HCT116 (cell line): ENCODE data around the gene LARP1. TPM values are rescaled to one million over a fixed set of nuclear protein-coding genes. Genes with fewer than 3 reads are reported as not detected.
A peak's percentile ranks its signal among the peaks of the same experiment; 100 is the strongest.

Experiments used
- ATAC-seq: fragments of 200-7000 bp; cut with Tn5 transposase; 2 replicates; pipeline ENCODE4 v1.9.1; 2020; ENCODE audit warnings: mild to moderate bottlenecking, moderate library complexity
- BruUV-seq: library from RNA; stranded (reverse); fragments of 400-500 nt; replicated peaks from 2 replicates; lab custom pipeline; 2021; lab: Mats Ljungman, UMichigan
- CTCF ChIA-PET: fragments of 300-600 bp; sonication (Branson Sonifier 250); formaldehyde crosslinking; loops from one replicate; lab custom pipeline; 2021; ENCODE audit warnings: antibody characterized with exemption; lab: Charles Lee
- POLR2A ChIA-PET: fragments of 300-600, 350-600 bp; sonication (Branson Sonifier 250); formaldehyde crosslinking; loops from one replicate; lab custom pipeline; 2021; ENCODE audit warnings: antibody characterized with exemption; lab: Charles Lee
- RAD21 ChIA-PET, 2 experiments: fragments of 300-600 bp; sonication (Branson Sonifier 250); formaldehyde crosslinking; loops; one replicate each; lab custom pipeline; 2023; ENCODE audit warnings: low total read pairs in 2 of 2; ENCODE audit not compliant: uncharacterized antibody in 2 of 2, unreplicated experiment in 2 of 2, low non-redundant PET in 1 of 2; lab: Charles Lee
- DNase-seq: peaks from one replicate; pipeline ENCODE4 v3.0.0-alpha.2; 2010; ENCODE audit warnings: low read depth, low spot score
- H2AFZ ChIP-seq: fragments of 200-600 bp; shearing (Covaris generic), sonication (generic); 2 replicates; pipeline ENCODE4 v1.6.1; 2017; ENCODE audit warnings: low read depth, mixed run types, mixed read lengths, antibody characterized with exemption, low read length; ENCODE audit not compliant: poor library complexity, severe bottlenecking
- H3K27ac ChIP-seq: 2 replicates; pipeline ENCODE4 v1.5.1; 2012; ENCODE audit warnings: low read depth, low read length
- H3K27me3 ChIP-seq: fragments of 200-600 bp; sonication (generic); 2 replicates; pipeline ENCODE4 v1.6.1; 2016; ENCODE audit warnings: mixed run types, low read length, mixed read lengths; ENCODE audit not compliant: insufficient read depth
- H3K36me3 ChIP-seq, 2 experiments: fragments of 200-500 bp in 1 of 2; fragments of 200-600 bp in 1 of 2; sonication (Bioruptor generic) in 1 of 2; sonication (generic) in 1 of 2; 2 replicates each; pipeline versions ENCODE4 v1.5.1 to v1.6.1; 2014 to 2016; ENCODE audit warnings: low read length in 2 of 2, inconsistent platforms in 1 of 2, mixed read lengths in 1 of 2, mixed run types in 1 of 2; ENCODE audit not compliant: insufficient read depth in 2 of 2, control insufficient read depth in 1 of 2
- H3K4me1 ChIP-seq, 2 experiments: fragments of 200-600 bp in 1 of 2; sonication (generic) in 1 of 2; 2 replicates each; pipeline versions ENCODE4 v1.5.1 to v1.6.1; 2012 to 2017; ENCODE audit warnings: low read length in 2 of 2, inconsistent platforms in 1 of 2, mild to moderate bottlenecking in 1 of 2, mixed read lengths in 1 of 2, mixed run types in 1 of 2, moderate library complexity in 1 of 2; ENCODE audit not compliant: insufficient read depth in 2 of 2, control insufficient read depth in 1 of 2
- H3K4me2 ChIP-seq: fragments of 200-600 bp; sonication (generic); 2 replicates; pipeline ENCODE4 v1.6.1; 2017; ENCODE audit warnings: mixed run types, low read length, mixed read lengths
- H3K4me3 ChIP-seq, 2 experiments: fragments of 200-600 bp in 1 of 2; sonication (generic) in 1 of 2; replicated peaks in 1 of 2; 2 replicates each; pipeline ENCODE4 v1.5.1; 2011 to 2016; ENCODE audit warnings: low read length in 2 of 2, control low read depth in 1 of 2, low read depth in 1 of 2, mild to moderate bottlenecking in 1 of 2, mixed read lengths in 1 of 2, mixed run types in 1 of 2
- H3K79me2 ChIP-seq: fragments of 200-600 bp; sonication (generic); 2 replicates; pipeline ENCODE4 v1.6.1; 2017; ENCODE audit warnings: mild to moderate bottlenecking, mixed run types, low read length, moderate library complexity, mixed read lengths; ENCODE audit not compliant: insufficient read depth
- H3K9ac ChIP-seq: fragments of 200-600 bp; sonication (generic); 2 replicates; pipeline ENCODE4 v1.6.1; 2016; ENCODE audit warnings: low read length, mixed read lengths
- H3K9me2 ChIP-seq: fragments of 200-600 bp; sonication (generic), shearing (Covaris generic); 2 replicates; pipeline ENCODE4 v1.6.1; 2017; ENCODE audit warnings: mixed run types, mild to moderate bottlenecking, moderate library complexity; ENCODE audit not compliant: insufficient read depth
- H3K9me3 ChIP-seq, 2 experiments: fragments of 200-500 bp in 1 of 2; fragments of 200-600 bp in 1 of 2; sonication (Bioruptor generic) in 1 of 2; sonication (generic) in 1 of 2; 2 replicates each; pipeline ENCODE4 v1.6.1; 2014 to 2017; ENCODE audit warnings: low read length in 2 of 2, mixed read lengths in 2 of 2, inconsistent platforms in 1 of 2, low read depth in 1 of 2, mild to moderate bottlenecking in 1 of 2, mixed run types in 1 of 2, moderate library complexity in 1 of 2; ENCODE audit not compliant: control insufficient read depth in 1 of 2, insufficient read depth in 1 of 2
- H4K20me1 ChIP-seq: fragments of 200-600 bp; sonication (generic), shearing (Covaris generic); 2 replicates; pipeline ENCODE4 v1.6.1; 2017; ENCODE audit warnings: mixed run types, mild to moderate bottlenecking, moderate library complexity; ENCODE audit not compliant: insufficient read depth
- ATF3 ChIP-seq: IDR thresholded peaks from 2 replicates; pipeline ENCODE4 v1.6.1; 2012
- CBX3 ChIP-seq: IDR thresholded peaks from 2 replicates; pipeline ENCODE4 v1.6.1; 2012; ENCODE audit warnings: low read depth
- CTCF ChIP-seq, 3 experiments: fragments of 200-600 bp in 1 of 3; sonication (generic) in 1 of 3; IDR thresholded peaks in 2 of 3; conservative IDR thresholded peaks in 1 of 3; 2 replicates each; pipeline ENCODE4 v1.5.1; 2012 to 2017; ENCODE audit warnings: low read depth in 2 of 3, low read length in 2 of 3, antibody characterized with exemption in 1 of 3, borderline replicate concordance in 1 of 3, control low read depth in 1 of 3, mild to moderate bottlenecking in 1 of 3, mixed read lengths in 1 of 3, mixed run types in 1 of 3, moderate library complexity in 1 of 3; ENCODE audit not compliant: insufficient read depth in 1 of 3
- EGR1 ChIP-seq: IDR thresholded peaks from 2 replicates; pipeline ENCODE4 v1.6.1; 2012; ENCODE audit warnings: low read depth
- EZH2phosphoT487 ChIP-seq: fragments of 200-600 bp; IDR thresholded peaks from 2 replicates; pipeline ENCODE4 v1.6.1; 2018; ENCODE audit warnings: antibody characterized with exemption, borderline replicate concordance
- JUND ChIP-seq: IDR thresholded peaks from 2 replicates; pipeline ENCODE4 v1.6.1; 2012
- POLR2A ChIP-seq: IDR thresholded peaks from 2 replicates; pipeline ENCODE4 v1.7.0; 2011; ENCODE audit warnings: borderline replicate concordance; ENCODE audit not compliant: insufficient read depth, insufficient read length; ENCODE audit errors: extremely low read depth
- POLR2AphosphoS5 ChIP-seq: IDR thresholded peaks from 2 replicates; pipeline ENCODE4 v1.6.1; 2011; ENCODE audit warnings: mild to moderate bottlenecking, low read depth, low read length, moderate library complexity
- TCF7L2 ChIP-seq: IDR thresholded peaks from 2 replicates; pipeline ENCODE4 v1.7.0; 2011; ENCODE audit warnings: borderline replicate concordance, inconsistent platforms; ENCODE audit not compliant: insufficient read depth, insufficient read length; ENCODE audit errors: extremely low read depth
- YY1 ChIP-seq: IDR thresholded peaks from 2 replicates; pipeline ENCODE4 v1.6.1; 2011; ENCODE audit warnings: low read length, low read depth, moderate library complexity, mild to moderate bottlenecking; ENCODE audit not compliant: insufficient replicate concordance; ENCODE audit errors: extremely low read depth
- ZFX ChIP-seq: fragments of 450-650 bp; IDR thresholded peaks from 2 replicates; pipeline ENCODE4 v1.6.1; 2017
- intact Hi-C: fragments of 100-400 bp; cut with micrococcal nuclease; formaldehyde crosslinking; loops from 2 replicates; pipeline ENCODE4 v1.10.0; 2022
- total RNA-seq: library from RNA; stranded (reverse); gene quantifications from one replicate; pipeline ENCODE4 v1.2.1, GENCODE V29; 2021; ENCODE audit not compliant: unreplicated experiment

The LARP1 gene
- total RNA-seq, 1 experiment from 2014 or later, result 201 TPM

DNA sequence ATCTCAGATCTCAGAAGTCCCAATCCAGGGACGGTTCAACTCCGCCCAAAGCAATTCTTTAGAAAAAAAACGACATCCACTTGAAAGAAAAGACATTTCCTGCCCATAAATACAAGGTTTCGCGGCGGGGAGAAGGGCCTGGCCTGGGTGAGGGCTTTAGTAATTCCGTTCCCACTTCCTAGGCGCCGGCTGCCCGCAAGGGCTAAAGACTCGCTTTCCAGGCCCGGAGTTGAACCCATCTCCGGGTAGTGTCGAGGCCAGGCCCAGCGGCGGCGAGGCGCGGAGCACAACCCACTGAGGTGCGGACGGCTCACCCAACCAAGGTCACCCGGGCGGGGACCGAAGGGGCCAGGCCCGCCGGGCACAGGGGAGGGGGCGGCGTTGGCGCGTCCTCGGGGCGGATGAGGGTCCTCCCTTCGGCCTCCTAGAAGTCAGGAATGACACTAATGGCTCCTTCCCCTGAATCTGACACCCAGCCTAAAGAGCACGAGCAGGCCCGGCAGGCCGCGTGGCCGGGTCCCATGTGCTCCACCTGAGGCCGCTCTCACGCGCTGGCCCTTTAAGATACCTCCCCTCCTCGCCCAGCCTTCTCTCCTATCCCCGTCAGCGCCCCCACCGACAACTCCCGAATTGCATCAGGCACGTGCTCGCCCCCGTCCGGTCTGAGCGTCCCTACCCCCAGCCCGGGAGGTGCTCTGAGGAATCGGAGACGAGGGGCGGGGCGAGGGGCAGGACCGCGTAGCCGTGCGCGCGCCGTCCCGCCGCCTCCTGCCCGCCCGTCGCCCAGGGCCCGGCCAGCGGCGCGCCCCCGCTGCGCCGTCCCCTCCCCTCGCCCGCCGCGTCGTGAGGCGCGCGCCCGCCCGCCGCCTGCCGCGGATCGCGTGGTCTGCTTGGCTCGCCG lies 467 bp upstream of the LARP1 start:
- Histone ChIP-seq H3K4me1 (peaks cover 19 to 42% of the 10 kb centered on the region in 2 experiments), H4K20me1 (peaks cover 17% of the 10 kb centered on the region; the same call in 1 of the 2 replicates), H3K27ac (peak overlapping the region; percentile 95), H3K9me2 (no peaks in the 10 kb centered on the region), H3K36me3 (peaks cover 0 to 3% of the 10 kb centered on the region in 2 experiments; a peak in 1 of 4 replicates), H3K4me2 (peak overlapping the region; percentile 96), H3K27me3 (no peaks in the 10 kb centered on the region), H3K9me3 (no peaks in the 10 kb centered on the region), H3K9ac (peak overlapping the region; percentile 99), H3K79me2 (peaks cover 53% of the 10 kb centered on the region), H2AFZ (no peak overlapping the region), H3K4me3 (peak overlapping the region; percentile 90 to 92)
- intact Hi-C loops, result loop anchor here (1.0 to 2.0 kb wide), 4 partner anchors 42 to 104 kb away; partner anchors contain the start of gene CNOT8
- POLR2A ChIA-PET, result no interaction called here
- TSS peak; percentile 83 for BruUV-seq
- peak; percentile 97 for DNase-seq
- TF ChIP-seq EGR1 (no peak), JUND (no peak), YY1 (peak; percentile 49), TCF7L2 (peak; percentile 44), POLR2A (peak; percentile 52), ATF3 (no peak), CBX3 (no peak), CTCF (IDR thresholded peaks at IDR 0.05 in 2 of 3, conservative IDR thresholded peaks at IDR 0.05 in 1 of 3; ENCODE audit: borderline replicate concordance in 1 of 3, insufficient read depth in 1 of 3, low read depth in 2 of 3, low read length in 2 of 3) (peak in 2 of 3 experiments; percentile 22 to 32; a peak in 2 of 6 replicates), POLR2AphosphoS5 (peak; percentile 80), EZH2phosphoT487 (no peak), ZFX (peak; percentile 97)
- ATAC-seq, result peak; percentile 88
- CTCF ChIA-PET, result no interaction called here
- RAD21 ChIA-PET, result interaction anchor here in 1 of 2 experiments (1.2 kb wide), 1 partner anchor 72 kb away, joined by 5 read pairs; no protein-coding TSS in a partner anchor
